ENCODE measurements around the gene KPNA6. TPM values are rescaled to one million over a fixed set of nuclear protein-coding genes. Genes with fewer than 3 reads are reported as not detected.
A peak's percentile ranks its signal among the peaks of the same experiment; 100 is the strongest.

The KPNA6 gene
- total and polyA plus RNA-seq, 2 of the 13 experiments (the other 11 are each of a cell fraction or from before 2014, with no cell fraction given): 22.0 to 47.5 TPM

GRCh38 chr1:32179443-32180185, 71.8 kb downstream of the KPNA6 start, which contains the start of gene TXLNA (continued):
- peak; percentile 84 for TF ChIP-seq PHF20 (CRISPR knock-in tag; IDR thresholded peaks at IDR 0.05)
- peak; percentile 79 for TF ChIP-seq AKAP8 (CRISPR knock-in tag; IDR thresholded peaks at IDR 0.05)
- TF ChIP-seq TCF7 (IDR thresholded peaks at IDR 0.05; ENCODE audit: low read depth): no peak
- peak; percentile 81 for TF ChIP-seq REL (CRISPR knock-in tag; conservative IDR thresholded peaks at IDR 0.05)
- TF ChIP-seq KDM6A (CRISPR knock-in tag; IDR thresholded peaks at IDR 0.05; ENCODE audit: low read depth): no peak; the same call in 1 of the 2 replicates
- peak; percentile 96 for TF ChIP-seq SALL1 (CRISPR knock-in tag; IDR thresholded peaks at IDR 0.05)
- no peak for TF ChIP-seq ZBTB8A (CRISPR knock-in tag; IDR thresholded peaks at IDR 0.05; ENCODE audit: borderline replicate concordance, low read depth)
- no peak for TF ChIP-seq CTCF (CRISPR knock-in tag; IDR thresholded peaks at IDR 0.05)
- TF ChIP-seq BRD4 (CRISPR knock-in tag; IDR thresholded peaks at IDR 0.05): no peak; the same call in 1 of the 2 replicates
- TF ChIP-seq ZNF256 (CRISPR knock-in tag; conservative IDR thresholded peaks at IDR 0.05): no peak
- peak; percentile 95 for TF ChIP-seq KDM5B (CRISPR knock-in tag; IDR thresholded peaks at IDR 0.05; ENCODE audit: borderline replicate concordance)
- peak; percentile 71 for TF ChIP-seq MED1 (CRISPR knock-in tag; IDR thresholded peaks at IDR 0.05)
- peak; percentile 93; the same call in 1 of the 2 replicates for TF ChIP-seq FLYWCH1 (CRISPR knock-in tag; IDR thresholded peaks at IDR 0.05)
- no peak for TF ChIP-seq ZNF75D (CRISPR knock-in tag; IDR thresholded peaks at IDR 0.05; ENCODE audit: borderline replicate concordance)
- peak; percentile 96 for TF ChIP-seq HOXA9 (CRISPR knock-in tag; IDR thresholded peaks at IDR 0.05; ENCODE audit: borderline replicate concordance)
- TF ChIP-seq MLXIP (CRISPR knock-in tag; IDR thresholded peaks at IDR 0.05; ENCODE audit: borderline replicate concordance): 0 out of 2 replicates have a peak, but pooled peaks have one; percentile 13
- 0 out of 2 replicates have a peak, but pooled peaks have one; percentile 12 for TF ChIP-seq RELA (CRISPR knock-in tag; IDR thresholded peaks at IDR 0.05)
- TF ChIP-seq ZNF12 (CRISPR knock-in tag; IDR thresholded peaks at IDR 0.05): no peak
- TF ChIP-seq CHD2 (IDR thresholded peaks at IDR 0.05; ENCODE audit: low read depth, low read length): 0 out of 2 replicates have a peak, but pooled peaks have one; percentile 14
- TF ChIP-seq FOXP4 (CRISPR knock-in tag; IDR thresholded peaks at IDR 0.05): peak; percentile 15
- no peak for TF ChIP-seq ATF6 (CRISPR knock-in tag; conservative IDR thresholded peaks at IDR 0.05)
- TF ChIP-seq NFE2 (CRISPR knock-in tag; IDR thresholded peaks at IDR 0.05): no peak
